ENCODE measurements around the gene DCPS. TPM values are rescaled to one million over a fixed set of nuclear protein-coding genes. Genes with fewer than 3 reads are reported as not detected.
"Not testable (repeated sequence)": the region's sequence is repeated elsewhere in the genome, so short reads cannot be mapped to it uniquely, and the experiment has no call there.

The DCPS gene
- total and polyA plus RNA-seq, 4 donors, result 10.7 to 26.3 (median 20.4) TPM

DNA sequence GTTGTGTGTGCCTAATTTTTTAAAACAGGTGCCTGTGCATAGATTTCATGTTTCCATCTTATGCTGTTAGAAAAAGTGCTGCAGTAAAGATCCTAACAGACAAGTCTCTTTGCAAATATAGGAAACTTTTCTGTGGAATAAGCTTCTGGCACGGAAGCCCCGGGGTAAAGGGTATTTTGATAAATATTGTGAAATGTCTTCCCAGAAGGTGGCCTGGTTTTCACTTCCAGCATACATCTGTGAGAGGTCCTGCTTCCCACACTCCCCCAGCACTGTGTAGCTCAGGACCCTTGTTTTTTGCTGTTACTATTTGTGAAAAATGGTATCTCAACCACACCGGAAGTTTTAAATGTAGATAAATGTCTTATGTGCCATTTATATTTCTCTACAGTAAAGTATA lies 66.2 kb downstream of the DCPS start:
- Histone ChIP-seq H3K36me3 (ENCODE audit: control insufficient read depth in 4 of 4, insufficient read depth in 4 of 4, low read length in 4 of 4) (no peaks in the 10 kb centered on the region), H3K9me3 (ENCODE audit: control insufficient read depth in 4 of 4, insufficient read depth in 3 of 4, low read length in 3 of 4) (no peaks in the 10 kb centered on the region), H3K4me3 (no peak overlapping the region), H3K27me3 (ENCODE audit: control insufficient read depth in 3 of 3, insufficient read depth in 3 of 3, low read length in 2 of 3) (no peaks in the 10 kb centered on the region), H3K27ac (ENCODE audit: low read depth in 1 of 2, low read length in 1 of 2) (no peak overlapping the region), H3K9ac (ENCODE audit: insufficient read depth in 1 of 2, low read length in 2 of 2) (no peak overlapping the region), H3K4me1 (ENCODE audit: control insufficient read depth in 5 of 5, insufficient read depth in 5 of 5, low read length in 5 of 5) (peaks cover 0 to 17% (median 0%) of the 10 kb centered on the region in 5 donors)
- no peak for DNase-seq
- no peak for ATAC-seq (ENCODE audit: insufficient read depth, low FRiP score)
- 38 to 72% methylated on average over 3 of the region's 3 CpGs for WGBS, 2 donors
- TF ChIP-seq, protein P1, sequence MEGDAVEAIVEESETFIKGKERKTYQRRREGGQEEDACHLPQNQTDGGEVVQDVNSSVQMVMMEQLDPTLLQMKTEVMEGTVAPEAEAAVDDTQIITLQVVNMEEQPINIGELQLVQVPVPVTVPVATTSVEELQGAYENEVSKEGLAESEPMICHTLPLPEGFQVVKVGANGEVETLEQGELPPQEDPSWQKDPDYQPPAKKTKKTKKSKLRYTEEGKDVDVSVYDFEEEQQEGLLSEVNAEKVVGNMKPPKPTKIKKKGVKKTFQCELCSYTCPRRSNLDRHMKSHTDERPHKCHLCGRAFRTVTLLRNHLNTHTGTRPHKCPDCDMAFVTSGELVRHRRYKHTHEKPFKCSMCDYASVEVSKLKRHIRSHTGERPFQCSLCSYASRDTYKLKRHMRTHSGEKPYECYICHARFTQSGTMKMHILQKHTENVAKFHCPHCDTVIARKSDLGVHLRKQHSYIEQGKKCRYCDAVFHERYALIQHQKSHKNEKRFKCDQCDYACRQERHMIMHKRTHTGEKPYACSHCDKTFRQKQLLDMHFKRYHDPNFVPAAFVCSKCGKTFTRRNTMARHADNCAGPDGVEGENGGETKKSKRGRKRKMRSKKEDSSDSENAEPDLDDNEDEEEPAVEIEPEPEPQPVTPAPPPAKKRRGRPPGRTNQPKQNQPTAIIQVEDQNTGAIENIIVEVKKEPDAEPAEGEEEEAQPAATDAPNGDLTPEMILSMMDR (IDR thresholded peaks at IDR 0.05; ENCODE audit: control extremely low read depth, extremely low read depth), result no peak

DNA sequence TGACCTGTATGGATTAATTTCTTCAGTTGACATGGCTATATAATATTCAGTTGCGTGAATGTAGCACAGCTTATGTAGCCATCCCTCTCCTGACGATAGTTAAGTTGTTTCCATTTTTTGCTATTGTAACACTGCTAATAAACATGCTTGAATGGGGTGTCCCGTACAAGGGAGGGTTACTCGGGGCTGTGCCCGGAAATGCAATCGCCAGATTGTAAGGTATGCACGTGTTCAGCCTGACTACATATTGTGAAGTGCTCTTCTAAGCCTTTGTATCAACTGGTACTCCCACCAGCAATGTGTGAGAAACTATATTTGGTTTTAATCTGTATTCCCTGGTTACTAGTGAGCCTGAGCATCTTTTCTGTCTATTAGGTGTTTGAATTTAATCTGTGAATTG lies 67.7 kb downstream of the DCPS start:
- Histone ChIP-seq H3K36me3 (ENCODE audit: control insufficient read depth in 4 of 4, insufficient read depth in 4 of 4, low read length in 4 of 4) (no peaks in the 10 kb centered on the region), H3K4me1 (ENCODE audit: control insufficient read depth in 5 of 5, insufficient read depth in 5 of 5, low read length in 5 of 5) (peaks cover 2 to 14% (median 7%) of the 10 kb centered on the region in 5 donors), H3K4me3 (no peak overlapping the region), H3K27me3 (ENCODE audit: control insufficient read depth in 3 of 3, insufficient read depth in 3 of 3, low read length in 2 of 3) (no peaks in the 10 kb centered on the region), H3K9me3 (ENCODE audit: control insufficient read depth in 4 of 4, insufficient read depth in 3 of 4, low read length in 3 of 4) (no peaks in the 10 kb centered on the region), H3K9ac (ENCODE audit: insufficient read depth in 1 of 2, low read length in 2 of 2) (no peak overlapping the region), H3K27ac (ENCODE audit: low read depth in 1 of 2, low read length in 1 of 2) (no peak overlapping the region)
- TF ChIP-seq, protein P1 (IDR thresholded peaks at IDR 0.05; ENCODE audit: control extremely low read depth, extremely low read depth), result no peak
- WGBS, 2 donors, result 80 to 84% methylated on average over 7 of the region's 7 CpGs
- DNase-seq (no peak), ATAC-seq (ENCODE audit: insufficient read depth, low FRiP score) (no peak)

DNA sequence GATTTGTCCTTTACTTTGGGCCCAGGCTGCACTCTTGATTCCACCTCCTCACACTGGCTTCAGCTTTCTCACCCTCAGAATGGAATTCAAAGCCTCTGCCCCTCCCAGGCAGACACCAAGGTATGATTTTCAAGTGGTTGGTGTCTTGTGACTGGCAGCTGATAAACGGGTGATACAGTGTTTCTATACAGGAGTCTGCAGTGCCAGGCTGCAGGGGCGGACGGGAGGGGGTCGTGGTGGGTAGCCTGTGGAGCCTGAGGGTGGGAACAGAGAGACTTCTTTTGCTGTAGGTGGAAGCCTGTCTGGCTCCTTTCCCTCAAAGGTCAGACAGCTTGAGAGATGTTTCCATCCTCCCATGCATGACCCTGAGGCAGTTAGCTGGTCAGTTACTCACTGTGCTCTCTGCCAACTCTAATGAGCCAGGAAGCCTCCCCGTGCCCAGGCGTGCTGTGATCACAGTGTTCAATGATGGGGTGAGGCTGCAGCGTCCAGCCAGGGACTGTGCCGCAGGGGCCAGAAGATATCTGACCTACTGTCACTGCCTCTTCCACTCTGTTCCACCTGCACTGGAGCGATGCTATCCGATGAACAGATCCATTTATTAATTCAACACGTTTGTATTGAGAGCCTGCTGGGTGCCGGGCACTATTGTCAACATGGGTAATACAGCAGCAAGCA lies 69.7 kb downstream of the DCPS start:
- not testable (repeated sequence) for H3K9ac ChIP-seq (ENCODE audit: insufficient read depth in 1 of 2, low read length in 2 of 2); DNase-seq; H3K36me3 ChIP-seq (ENCODE audit: control insufficient read depth in 4 of 4, insufficient read depth in 4 of 4, low read length in 4 of 4); H3K9me3 ChIP-seq (ENCODE audit: control insufficient read depth in 4 of 4, insufficient read depth in 3 of 4, low read length in 3 of 4); H3K27me3 ChIP-seq (ENCODE audit: control insufficient read depth in 3 of 3, insufficient read depth in 3 of 3, low read length in 2 of 3); H3K4me3 ChIP-seq
- Histone ChIP-seq H3K27ac (ENCODE audit: low read depth in 1 of 2, low read length in 1 of 2) (peak overlapping the region; percentile 52 to 55), H3K4me1 (ENCODE audit: control insufficient read depth in 5 of 5, insufficient read depth in 5 of 5, low read length in 5 of 5) (peaks cover 5 to 18% (median 7%) of the 10 kb centered on the region in 5 donors)
- WGBS, 2 donors, result 61 to 75% methylated on average over 12 of the region's 12 CpGs
- peak; percentile 70 for ATAC-seq (ENCODE audit: insufficient read depth, low FRiP score)

DNA sequence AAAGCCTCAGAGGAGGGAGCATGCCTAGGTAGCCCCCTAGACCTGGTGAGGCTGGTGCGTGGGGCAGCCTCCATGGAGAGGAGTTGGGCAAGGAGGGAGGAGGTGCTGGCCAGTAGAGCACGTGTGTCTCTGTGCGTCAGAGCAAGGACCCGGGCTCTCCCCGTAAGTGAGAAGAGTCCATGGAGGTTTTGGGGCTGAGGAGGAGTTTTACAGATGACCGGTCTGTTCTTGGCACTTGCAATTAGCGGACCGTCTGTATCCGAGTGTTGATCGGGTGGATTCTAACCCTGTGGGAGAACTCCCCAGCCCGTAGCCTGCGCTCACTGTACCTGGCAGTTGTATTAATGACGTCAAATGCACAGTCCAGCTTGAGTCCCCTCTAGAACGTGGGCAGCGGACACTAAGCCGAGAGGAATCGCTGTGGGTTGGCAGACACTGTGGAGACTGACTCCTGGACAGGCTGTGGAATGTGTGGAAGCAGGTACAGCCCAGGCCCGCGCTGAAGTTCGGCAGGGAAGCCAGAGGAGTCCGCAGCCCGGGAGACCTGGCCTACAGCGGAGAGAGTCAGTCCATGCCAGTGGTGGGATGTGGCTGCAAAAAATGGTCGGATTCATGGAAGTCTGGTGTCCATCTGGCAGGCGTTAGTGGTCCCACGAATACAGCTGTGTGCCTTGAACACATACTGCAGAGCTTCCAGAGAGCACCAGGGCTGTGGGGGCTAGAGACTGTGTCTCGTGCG lies 70.9 kb downstream of the DCPS start:
- H3K9me3 ChIP-seq (ENCODE audit: control insufficient read depth in 4 of 4, insufficient read depth in 3 of 4, low read length in 3 of 4); DNase-seq; H3K4me3 ChIP-seq; H3K36me3 ChIP-seq (ENCODE audit: control insufficient read depth in 4 of 4, insufficient read depth in 4 of 4, low read length in 4 of 4); H3K27me3 ChIP-seq (ENCODE audit: control insufficient read depth in 3 of 3, insufficient read depth in 3 of 3, low read length in 2 of 3); ATAC-seq (ENCODE audit: insufficient read depth, low FRiP score); H3K9ac ChIP-seq (ENCODE audit: insufficient read depth in 1 of 2, low read length in 2 of 2): not testable (repeated sequence)
- Histone ChIP-seq H3K4me1 (ENCODE audit: control insufficient read depth in 5 of 5, insufficient read depth in 5 of 5, low read length in 5 of 5) (peaks cover 3 to 21% (median 11%) of the 10 kb centered on the region in 5 donors), H3K27ac (ENCODE audit: low read depth in 1 of 2, low read length in 1 of 2) (peak overlapping the region; percentile 25 to 30)
- WGBS, 2 donors, result 90 to 93% methylated on average over 16 to 20 of the region's 28 CpGs

All from lung (tissue), 12 donors.